Erythroblast (primary cell): Measurements from ENCODE around the gene WFDC6.

Experiments used
- GATA1 ChIP-seq: IDR thresholded peaks from 2 replicates; pipeline ENCODE4 v1.6.1; 2011; ENCODE audit warnings: low read depth, mild to moderate bottlenecking, control low read depth, low read length, moderate library complexity
- POLR2A ChIP-seq: IDR thresholded peaks from 2 replicates; pipeline ENCODE4 v1.6.1; 2011; ENCODE audit warnings: mild to moderate bottlenecking, low read length

DNA sequence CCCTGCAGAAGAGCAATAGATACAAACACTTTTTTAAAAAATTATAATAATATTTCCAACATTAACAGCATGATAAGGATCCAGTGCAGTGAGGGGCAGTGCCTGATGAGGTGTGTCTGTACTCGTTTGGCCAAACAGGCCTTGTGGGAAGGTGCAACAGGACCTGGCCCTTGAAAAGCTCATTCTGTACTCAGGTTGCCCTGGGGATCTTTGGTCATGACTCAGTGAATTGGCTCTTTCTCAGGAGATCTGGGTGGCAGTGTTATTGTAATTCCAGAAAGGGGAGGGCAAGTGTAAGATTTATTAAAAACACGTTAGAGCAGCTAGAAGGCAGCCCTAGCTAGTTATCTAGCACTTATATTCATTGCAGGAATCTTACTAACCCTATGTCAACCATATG lies 21.0 kb downstream of the WFDC6 start:
- TF ChIP-seq POLR2A (no peak), GATA1 (no peak)
